Dendritic cell treated with granulocyte-macrophage colony-stimulating factor and Interleukin-4, amounts not matched to agents 40 ng/mL and 50 ng/mL, for 4 days (primary cell): Measurements from ENCODE around the gene PKMYT1.

ENCODE experiments used
- H3K27ac Mint-ChIP-seq: one replicate; pipeline ENCODE4 v1.8.0; 2022; ENCODE audit warnings: mild to moderate bottlenecking, mixed read lengths
- H3K27me3 Mint-ChIP-seq: one replicate; pipeline ENCODE4 v1.8.0; 2022; ENCODE audit warnings: mild to moderate bottlenecking, mixed read lengths
- H3K36me3 Mint-ChIP-seq: one replicate; pipeline ENCODE4 v1.8.0; 2022; ENCODE audit warnings: low read depth, mixed read lengths
- H3K4me1 Mint-ChIP-seq: one replicate; pipeline ENCODE4 v1.8.0; 2022; ENCODE audit warnings: low read depth, mixed read lengths
- H3K4me3 Mint-ChIP-seq: one replicate; pipeline ENCODE4 v1.8.0; 2022; ENCODE audit warnings: mild to moderate bottlenecking, moderate library complexity, mixed read lengths
- H3K9me3 Mint-ChIP-seq: one replicate; pipeline ENCODE4 v1.8.0; 2022; ENCODE audit warnings: mixed read lengths
- intact Hi-C: fragments of 100-400 bp; cut with micrococcal nuclease; formaldehyde crosslinking; loops from one replicate; pipeline ENCODE4 v1.15.0; 2022

The PKMYT1 gene

GRCh38 chr16:2992383-2993081 lies 12.3 kb upstream of the PKMYT1 start:
- Mint-ChIP-seq H3K27me3 (peaks cover 34% of the 10 kb centered on the region), H3K9me3 (no peaks in the 10 kb centered on the region), H3K4me1 (no peaks in the 10 kb centered on the region), H3K4me3 (no peak overlapping the region), H3K27ac (no peak overlapping the region), H3K36me3 (no peaks in the 10 kb centered on the region)
- intact Hi-C loops, result no loop called here

GRCh38 chr16:2991566-2992261 lies 11.5 kb upstream of the PKMYT1 start:
- intact Hi-C loops, result no loop called here
- Mint-ChIP-seq H3K4me3 (no peak overlapping the region), H3K9me3 (no peaks in the 10 kb centered on the region), H3K27ac (no peak overlapping the region), H3K27me3 (peaks cover 39% of the 10 kb centered on the region), H3K36me3 (no peaks in the 10 kb centered on the region), H3K4me1 (no peaks in the 10 kb centered on the region)

- Mint-ChIP-seq H3K27ac (no peak overlapping the region), H3K36me3 (no peaks in the 10 kb centered on the region), H3K27me3 (peaks cover 44% of the 10 kb centered on the region), H3K4me1 (no peaks in the 10 kb centered on the region), H3K4me3 (no peak overlapping the region), H3K9me3 (no peaks in the 10 kb centered on the region)
- intact Hi-C loops, result no loop called here
Measured at GRCh38 chr16:2990891-2991290, 10.6 kb upstream of the PKMYT1 start.

GRCh38 chr16:2988590-2989099 lies 8.4 kb upstream of the PKMYT1 start:
- Mint-ChIP-seq H3K9me3 (no peaks in the 10 kb centered on the region), H3K4me1 (peaks cover 6% of the 10 kb centered on the region), H3K27ac (no peak overlapping the region), H3K36me3 (no peaks in the 10 kb centered on the region), H3K27me3 (peaks cover 44% of the 10 kb centered on the region), H3K4me3 (no peak overlapping the region)
- intact Hi-C loops, result no loop called here

- Mint-ChIP-seq H3K27ac (no peak overlapping the region), H3K27me3 (peaks cover 43% of the 10 kb centered on the region), H3K9me3 (no peaks in the 10 kb centered on the region), H3K4me1 (peaks cover 8% of the 10 kb centered on the region), H3K36me3 (no peaks in the 10 kb centered on the region), H3K4me3 (no peak overlapping the region)
- intact Hi-C loops, result no loop called here
Measured at GRCh38 chr16:2987833-2988232, 7.6 kb upstream of the PKMYT1 start.

- H3K4me3 Mint-ChIP-seq, result no peak overlapping the region
- H3K36me3 Mint-ChIP-seq, result no peaks in the 10 kb centered on the region
- H3K4me1 Mint-ChIP-seq, result peaks cover 8% of the 10 kb centered on the region
- H3K27ac Mint-ChIP-seq, result no peak overlapping the region
- H3K9me3 Mint-ChIP-seq, result no peaks in the 10 kb centered on the region
- H3K27me3 Mint-ChIP-seq, result peaks cover 44% of the 10 kb centered on the region
- intact Hi-C loops, result no loop called here
Measured at GRCh38 chr16:2987286-2987685, 7.0 kb upstream of the PKMYT1 start.

- Mint-ChIP-seq H3K27ac (no peak overlapping the region), H3K4me3 (no peak overlapping the region), H3K27me3 (peaks cover 47% of the 10 kb centered on the region), H3K4me1 (peaks cover 11% of the 10 kb centered on the region), H3K36me3 (no peaks in the 10 kb centered on the region), H3K9me3 (no peaks in the 10 kb centered on the region)
- intact Hi-C loops, result no loop called here
Measured at GRCh38 chr16:2986623-2987188, 6.5 kb upstream of the PKMYT1 start.

GRCh38 chr16:2985893-2986355 lies 5.7 kb upstream of the PKMYT1 start:
- intact Hi-C loops, result no loop called here
- peaks cover 13% of the 10 kb centered on the region for H3K4me1 Mint-ChIP-seq
- no peak overlapping the region for H3K27ac Mint-ChIP-seq
- H3K36me3 Mint-ChIP-seq, result no peaks in the 10 kb centered on the region
- no peak overlapping the region for H3K4me3 Mint-ChIP-seq
- no peaks in the 10 kb centered on the region for H3K9me3 Mint-ChIP-seq
- peaks cover 45% of the 10 kb centered on the region for H3K27me3 Mint-ChIP-seq

- intact Hi-C loops, result no loop called here
- H3K4me1 Mint-ChIP-seq, result peaks cover 13% of the 10 kb centered on the region
- H3K27me3 Mint-ChIP-seq, result peaks cover 40% of the 10 kb centered on the region
- H3K9me3 Mint-ChIP-seq, result no peaks in the 10 kb centered on the region
- H3K4me3 Mint-ChIP-seq, result no peak overlapping the region
- no peaks in the 10 kb centered on the region for H3K36me3 Mint-ChIP-seq
- H3K27ac Mint-ChIP-seq, result no peak overlapping the region
Measured at GRCh38 chr16:2985462-2985861, 5.2 kb upstream of the PKMYT1 start.

- Mint-ChIP-seq H3K36me3 (no peaks in the 10 kb centered on the region), H3K4me3 (peak overlapping the region; percentile 49), H3K27ac (peak overlapping the region; percentile 49), H3K27me3 (peaks cover 26% of the 10 kb centered on the region), H3K9me3 (no peaks in the 10 kb centered on the region), H3K4me1 (peaks cover 22% of the 10 kb centered on the region)
- intact Hi-C loops, result no loop called here
Measured at GRCh38 chr16:2983706-2984136, 3.5 kb upstream of the PKMYT1 start.

GRCh38 chr16:2982402-2982801 lies 2.2 kb upstream of the PKMYT1 start:
- H3K36me3 Mint-ChIP-seq, result no peaks in the 10 kb centered on the region
- H3K9me3 Mint-ChIP-seq, result no peaks in the 10 kb centered on the region
- H3K4me3 Mint-ChIP-seq, result no peak overlapping the region
- H3K27me3 Mint-ChIP-seq, result peaks cover 17% of the 10 kb centered on the region
- intact Hi-C loops, result no loop called here
- H3K27ac Mint-ChIP-seq, result peak overlapping the region; percentile 91
- H3K4me1 Mint-ChIP-seq, result peaks cover 22% of the 10 kb centered on the region

- Mint-ChIP-seq H3K36me3 (no peaks in the 10 kb centered on the region), H3K4me1 (peaks cover 22% of the 10 kb centered on the region), H3K27me3 (peaks cover 14% of the 10 kb centered on the region), H3K4me3 (peak overlapping the region; percentile 50), H3K27ac (peak overlapping the region; percentile 91), H3K9me3 (no peaks in the 10 kb centered on the region)
- intact Hi-C loops, result no loop called here
Measured at GRCh38 chr16:2981899-2982250, 1.6 kb upstream of the PKMYT1 start.

- peak overlapping the region; percentile 91 for H3K27ac Mint-ChIP-seq
- H3K27me3 Mint-ChIP-seq, result peaks cover 9% of the 10 kb centered on the region
- intact Hi-C loops, result no loop called here
- H3K4me1 Mint-ChIP-seq, result peaks cover 22% of the 10 kb centered on the region
- no peaks in the 10 kb centered on the region for H3K36me3 Mint-ChIP-seq
- no peaks in the 10 kb centered on the region for H3K9me3 Mint-ChIP-seq
- H3K4me3 Mint-ChIP-seq, result peak overlapping the region; percentile 80
Measured at GRCh38 chr16:2981177-2981898, 1.1 kb upstream of the PKMYT1 start.
